ENCODE results near the gene ZBTB5.

The ZBTB5 gene

GRCh38 chr9:37424204-37424685 is 41.0 kb downstream of the ZBTB5 start:
- no peak for DNase-seq (ENCODE audit: low spot score)

GRCh38 chr9:37423508-37423907 is 41.7 kb downstream of the ZBTB5 start:
- DNase-seq (ENCODE audit: low spot score) = no peak

GRCh38 chr9:37422289-37423104 is 42.8 kb downstream of the ZBTB5 start, which contains the start of gene GRHPR:
Gene GRHPR (plus strand): TSS chr9:37422696. CDS start chr9:37422751, 55 bp downstream.
- peak; percentile 91 for DNase-seq (ENCODE audit: low spot score)

GRCh38 chr9:37421914-37422288 is 43.3 kb downstream of the ZBTB5 start:
- no peak for DNase-seq (ENCODE audit: low spot score)

GRCh38 chr9:37420271-37421215 is 44.7 kb downstream of the ZBTB5 start:
- no peak for DNase-seq (ENCODE audit: low spot score)

- DNase-seq (ENCODE audit: low spot score) = no peak
Observed at GRCh38 chr9:37419204-37419603, 46.0 kb downstream of the ZBTB5 start.

GRCh38 chr9:37417857-37418618 is 47.2 kb downstream of the ZBTB5 start:
- no peak for DNase-seq (ENCODE audit: low spot score)

GRCh38 chr9:37417252-37417803 is 47.9 kb downstream of the ZBTB5 start:
- DNase-seq (ENCODE audit: low spot score) = no peak

GRCh38 chr9:37415011-37415719 is 50.1 kb downstream of the ZBTB5 start:
- no peak for DNase-seq (ENCODE audit: low spot score)

GRCh38 chr9:37414503-37414943 is 50.7 kb downstream of the ZBTB5 start:
- no peak for DNase-seq (ENCODE audit: low spot score)

- DNase-seq (ENCODE audit: low spot score) = no peak
Observed at GRCh38 chr9:37413311-37413710, 51.9 kb downstream of the ZBTB5 start.

- no peak for DNase-seq (ENCODE audit: low spot score)
Observed at GRCh38 chr9:37412431-37413151, 52.7 kb downstream of the ZBTB5 start.

GRCh38 chr9:37410969-37411785 is 54.1 kb downstream of the ZBTB5 start:
- no peak for DNase-seq (ENCODE audit: low spot score)

GRCh38 chr9:37410354-37410861 is 54.8 kb downstream of the ZBTB5 start:
- DNase-seq (ENCODE audit: low spot score) = no peak

- DNase-seq (ENCODE audit: low spot score) = no peak
Observed at GRCh38 chr9:37408933-37409710, 56.1 kb downstream of the ZBTB5 start.

- DNase-seq (ENCODE audit: low spot score) = no peak
Observed at GRCh38 chr9:37407468-37407867, 57.8 kb downstream of the ZBTB5 start.

GRCh38 chr9:37406603-37407401 is 58.4 kb downstream of the ZBTB5 start:
- DNase-seq (ENCODE audit: low spot score) = no peak
